Stimulated activated CD4-positive, alpha-beta T cell treated with anti-CD3 and anti-CD28 coated beads, Interleukin-1b, Interleukin-23, amount 100 ng/mL, for 4 hours (primary cell): ENCODE results near the gene MUC21.
"Not testable (repeated sequence)": the region's sequence is repeated elsewhere in the genome, so short reads cannot be mapped to it uniquely, and the experiment has no call there.

Source experiments
- DNase-seq, 2 donors: peaks; one replicate each; pipeline ENCODE4 v3.0.0-alpha.2; 2020; ENCODE audit warnings: low read depth in 2 of 2

The MUC21 gene

DNA sequence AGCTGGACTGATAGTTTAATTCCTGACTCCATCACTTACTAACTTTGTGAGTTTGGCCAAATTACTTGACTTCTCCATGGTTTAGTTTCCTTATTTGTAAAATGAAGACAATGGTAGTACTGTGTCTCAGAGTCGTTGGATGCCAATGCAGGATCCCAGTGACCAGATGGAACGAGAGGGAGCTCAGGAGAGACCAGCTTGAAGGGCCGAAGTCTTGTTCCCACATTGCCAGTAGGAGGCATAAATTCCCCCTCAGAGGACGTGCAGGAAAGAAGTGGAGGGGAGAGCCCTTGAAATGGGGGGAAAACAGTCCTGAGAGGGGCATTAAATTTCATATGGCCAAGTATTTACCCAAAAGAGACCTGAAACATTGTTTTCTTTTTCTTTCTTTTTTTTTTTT is 24.6 kb downstream of the MUC21 start:
- DNase-seq: no peak

GRCh38 chr6:31009731-31010130 is 26.2 kb downstream of the MUC21 start:
- DNase-seq: no peak

- no peak for DNase-seq
Measured at GRCh38 chr6:31010393-31011060, 27.0 kb downstream of the MUC21 start, which contains the start of gene MUC22. MUC22 (plus strand) TSS chr6:31010474; CDS start chr6:31010707, 233 bp downstream.

DNA sequence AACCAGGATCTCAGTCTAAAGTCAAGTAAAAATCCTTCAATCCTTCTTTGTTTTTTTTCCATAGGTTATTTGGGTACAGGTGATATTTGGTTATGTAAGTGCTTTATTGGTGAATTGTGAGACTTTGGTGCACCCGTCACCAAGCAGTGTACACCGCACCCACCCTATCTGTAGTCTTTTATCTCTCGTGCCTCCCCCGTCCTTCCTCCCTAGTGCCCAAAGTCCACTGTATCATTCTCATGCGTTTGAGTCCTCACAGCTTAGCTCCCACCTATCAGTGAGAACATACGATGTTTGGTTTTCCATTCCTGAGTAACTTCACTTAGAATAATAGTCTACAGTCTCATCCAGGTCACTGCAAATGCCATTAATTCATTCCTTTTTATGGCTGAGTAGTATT is 27.6 kb downstream of the MUC21 start:
- no peak for DNase-seq

DNA sequence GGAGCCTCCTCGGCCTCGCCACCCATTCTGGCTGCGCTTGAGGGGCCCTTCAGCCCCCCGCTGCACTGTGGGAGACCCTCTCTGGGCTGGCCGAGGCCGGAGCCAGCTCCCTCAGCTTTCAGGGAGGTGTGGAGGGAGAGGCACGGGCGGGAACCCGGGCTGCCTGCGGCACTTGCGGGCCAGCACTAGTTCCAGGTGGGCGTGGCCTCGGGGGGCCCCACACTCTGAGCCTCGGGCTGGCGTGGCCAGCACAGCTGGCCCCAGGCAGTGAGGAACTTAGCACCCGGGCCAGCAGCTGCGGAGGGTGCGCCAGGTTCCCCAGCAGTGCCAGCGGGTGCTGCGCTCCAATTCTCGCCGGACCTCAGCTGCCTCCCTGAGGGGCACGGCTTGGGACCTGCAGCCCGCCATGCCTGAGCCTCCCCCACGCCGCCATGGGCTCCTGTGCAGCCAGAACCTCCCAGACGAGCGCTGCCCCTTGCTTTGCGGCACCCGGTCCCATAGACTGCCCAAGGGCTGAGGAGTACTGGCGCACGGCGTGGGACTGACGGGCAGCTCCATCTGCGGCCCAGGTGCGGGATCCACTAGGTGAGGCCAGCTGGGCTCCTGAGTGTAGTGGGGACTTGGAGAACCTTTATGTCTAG is 33.3 kb downstream of the MUC21 start:
- no peak for DNase-seq

DNA sequence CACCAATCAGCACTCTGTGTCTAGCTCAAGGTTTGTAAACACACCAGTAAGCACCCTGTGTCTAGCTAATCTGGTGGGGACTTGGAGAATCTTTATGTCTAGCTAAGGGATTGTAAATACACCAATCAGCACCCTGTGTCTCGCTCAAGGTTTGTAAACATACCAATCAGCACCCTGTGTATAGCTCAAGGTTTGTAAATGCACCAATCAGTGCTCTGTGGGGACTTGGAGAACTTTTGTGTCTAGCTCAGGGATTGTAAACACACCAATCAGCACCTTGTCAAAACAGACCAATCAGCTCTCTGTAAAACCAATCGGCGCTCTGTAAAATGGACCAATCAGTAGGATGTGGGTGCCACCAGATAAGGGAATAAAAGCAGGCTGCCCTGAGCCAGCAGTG is 33.9 kb downstream of the MUC21 start:
- not testable (repeated sequence) for DNase-seq

GRCh38 chr6:31020057-31020456 is 36.5 kb downstream of the MUC21 start:
- no peak for DNase-seq

- DNase-seq: not testable (repeated sequence)
Measured at GRCh38 chr6:31020631-31021255, 37.2 kb downstream of the MUC21 start.

- DNase-seq: not testable (repeated sequence)
Measured at GRCh38 chr6:31021705-31022531, 38.4 kb downstream of the MUC21 start.

- no peak for DNase-seq
Measured at GRCh38 chr6:31025595-31025994, 42.1 kb downstream of the MUC21 start.

- no peak for DNase-seq
Measured at GRCh38 chr6:31031095-31031494, 47.6 kb downstream of the MUC21 start.

- no peak for DNase-seq
Measured at GRCh38 chr6:31033075-31033474, 49.6 kb downstream of the MUC21 start.

- DNase-seq: no peak
Measured at GRCh38 chr6:31035862-31036497, 52.5 kb downstream of the MUC21 start.

- no peak for DNase-seq
Measured at GRCh38 chr6:31037169-31037568, 53.7 kb downstream of the MUC21 start.

DNA sequence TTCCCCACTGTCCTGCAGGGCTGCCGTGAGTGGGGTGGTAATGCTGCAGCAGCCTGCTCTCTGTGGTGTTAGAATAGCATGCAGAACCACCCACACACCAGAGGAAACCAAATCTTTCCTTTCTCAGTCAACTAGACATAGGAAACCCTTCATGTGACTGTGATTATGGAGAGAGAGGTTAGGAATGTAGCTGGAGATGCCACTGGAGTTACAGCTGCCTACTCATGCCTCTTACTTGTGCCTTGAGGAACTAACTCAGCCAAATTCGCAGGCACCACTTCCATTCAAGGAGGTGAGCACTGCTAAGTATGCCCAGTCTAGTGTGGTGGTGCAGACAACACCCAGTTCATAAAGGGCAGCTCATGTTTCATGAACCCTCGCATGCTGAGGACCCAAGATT is 54.2 kb downstream of the MUC21 start:
- DNase-seq: no peak

- no peak for DNase-seq
Measured at GRCh38 chr6:31038559-31038958, 55.0 kb downstream of the MUC21 start.
